Pancreas (tissue), 10 donors: ENCODE measurements around the gene EPG5. TPM values are rescaled to one million over a fixed set of nuclear protein-coding genes. Genes with fewer than 3 reads are reported as not detected.

Source experiments
- ATAC-seq, 4 donors: fragments of 200-7000 bp; cut with Tn5 transposase; one replicate each; pipeline versions ENCODE4 v1.8.0 to v1.9.1; 2020; ENCODE audit warnings: mild to moderate bottlenecking in 4 of 4, moderate library complexity in 4 of 4
- DNase-seq, 6 donors: peaks; one replicate each; pipeline ENCODE4 v3.0.0-alpha.2; 2020
- FAIRE-seq: peaks from 2 replicates; lab custom pipeline; 2012; peaks lifted over from hg19 to GRCh38; lab: Jason Lieb, UNC
- H3K27ac ChIP-seq, 4 donors: fragments of 200-600 bp; sonication (generic); 1 replicate in 3 of 4; 2 replicates in 1 of 4; pipeline versions ENCODE4 v1.5.0 to v1.8.0; 2020
- H3K27me3 ChIP-seq, 4 donors: fragments of 200-600 bp; one replicate each; pipeline ENCODE4 v1.8.0; 2021
- H3K36me3 ChIP-seq, 3 donors: fragments of 200-600 bp; sonication (generic) in 1 of 3; one replicate each; pipeline versions ENCODE4 v1.5.0 to v1.8.0; 2020 to 2021
- H3K4me1 ChIP-seq, 3 donors: fragments of 200-600 bp; one replicate each; pipeline ENCODE4 v1.8.0; 2021
- H3K4me3 ChIP-seq, 4 donors: fragments of 200-600 bp; sonication (generic) in 2 of 4; one replicate each; pipeline versions ENCODE4 v1.5.0 to v1.8.0; 2020 to 2021
- H3K9me3 ChIP-seq, 4 donors: fragments of 200-600 bp; one replicate each; pipeline ENCODE4 v1.8.0; 2021
- CTCF ChIP-seq, 4 donors: fragments of 200-600 bp; sonication (generic) in 3 of 4; IDR thresholded peaks; one replicate each; pipeline versions ENCODE4 v1.5.0 to v1.8.0; 2021; ENCODE audit warnings: antibody characterized with exemption in 4 of 4
- WGBS, 2 donors: extraction: QIAGEN DNeasy Blood & Tissue Kit; methylation state at CpG; one replicate each; pipeline ENCODE4 v1.1.7; 2013; 5-methylcytosine and 5-hydroxymethylcytosine counted together
- intact Hi-C, 3 donors: fragments of 100-400 bp; cut with DNase I; formaldehyde crosslinking; loops; one replicate each; pipeline versions ENCODE4 v1.11.1 to v1.14.2; 2022
- polyA plus RNA-seq, 2 donors: library from polyadenylated mRNA; stranded (reverse); fragments of 200-250 nt; gene quantifications; one replicate each; pipeline ENCODE4 v1.2.3, GENCODE V29; 2013
- total RNA-seq, 6 donors: library from RNA; stranded (reverse); fragmentation: NEBNext Ultra II Directional in 4 of 6; extraction: Animal tissue kit (Norgen Biotek cat#: 25700) in 4 of 6; gene quantifications; one replicate each; pipeline versions ENCODE4 v1.2.1 to v1.2.4, GENCODE V29; 2021 to 2023
- donor health status: healthy with polysubstance abuse.
- donor health status: DM: no; HTN: no; CAD: no; lungs with moderate emphysema.
- donor health status: DM: no; HTN: no; CAD: no.
- donor health status: control.
- donor health status: control.
- donor health status: Bipolar disorder and iron deficiency.
- donor health status: DM: yes; HTN: yes; CAD: no.
- donor health status: DM: no; HTN: no; CAD: no.
- donor health status: DM: no; HTN: no; CAD: no.
- donor health status: DM: yes; HTN: yes; CAD: no.

Gene EPG5
- total and polyA plus RNA-seq, 8 donors, result 4.9 to 18.4 (median 10.1) TPM

GRCh38 chr18:45836242-45837205 lies 130.6 kb downstream of the EPG5 start:
- no peak overlapping the region for H3K4me3 ChIP-seq
- H3K27ac ChIP-seq, result no peak overlapping the region
- intact Hi-C loops, result no loop called here
- DNase-seq (no peak), ATAC-seq (peak in 1 of 4 donors; percentile 11), FAIRE-seq (no peak)
- no peak for TF ChIP-seq CTCF (IDR thresholded peaks at IDR 0.05)
- H3K9me3 ChIP-seq, result no peaks in the 10 kb centered on the region
- H3K36me3 ChIP-seq, result no peaks in the 10 kb centered on the region
- 67 to 79% methylated on average over 14 of the region's 14 CpGs for WGBS, 2 donors
- H3K27me3 ChIP-seq, result no peaks in the 10 kb centered on the region
- peaks cover 0 to 7% (median 4%) of the 10 kb centered on the region in 3 donors for H3K4me1 ChIP-seq

- no peak for DNase-seq
- no peaks in the 10 kb centered on the region for H3K27me3 ChIP-seq
- H3K9me3 ChIP-seq, result no peaks in the 10 kb centered on the region
- FAIRE-seq, result no peak
- H3K4me1 ChIP-seq, result peaks cover 0 to 7% (median 4%) of the 10 kb centered on the region in 3 donors
- WGBS, 2 donors, result 45 to 64% methylated on average over 3 of the region's 3 CpGs
- no peak overlapping the region for H3K27ac ChIP-seq
- no peaks in the 10 kb centered on the region for H3K36me3 ChIP-seq
- ATAC-seq, result no peak
- TF ChIP-seq CTCF (IDR thresholded peaks at IDR 0.05), result no peak
- H3K4me3 ChIP-seq, result no peak overlapping the region
- intact Hi-C loops, result no loop called here
Observed at GRCh38 chr18:45835057-45835636, 132.0 kb downstream of the EPG5 start.

GRCh38 chr18:45834306-45834705 lies 132.8 kb downstream of the EPG5 start:
- Histone ChIP-seq H3K27ac (no peak overlapping the region), H3K4me1 (peaks cover 0 to 7% (median 4%) of the 10 kb centered on the region in 3 donors)
- no peak for FAIRE-seq

GRCh38 chr18:45833846-45834245 lies 133.3 kb downstream of the EPG5 start:
- ATAC-seq, result peak in 1 of 4 donors; percentile 24
- Histone ChIP-seq H3K4me3 (no peak overlapping the region), H3K27me3 (no peaks in the 10 kb centered on the region), H3K36me3 (no peaks in the 10 kb centered on the region), H3K4me1 (peaks cover 0 to 7% (median 4%) of the 10 kb centered on the region in 3 donors), H3K27ac (no peak overlapping the region), H3K9me3 (no peaks in the 10 kb centered on the region)
- intact Hi-C loops, result no loop called here
- no peak for FAIRE-seq
- no peak for DNase-seq
- 69 to 94% methylated on average over 4 to 5 of the region's 5 CpGs for WGBS, 2 donors
- TF ChIP-seq CTCF (IDR thresholded peaks at IDR 0.05), result no peak

More at GRCh38 chr18:45834306-45834705, 132.8 kb downstream of the EPG5 start:
- WGBS, 2 donors, result 62 to 79% methylated on average over 1 of the region's 1 CpG
- ATAC-seq, result no peak
- intact Hi-C loops, result no loop called here
- Histone ChIP-seq H3K9me3 (no peaks in the 10 kb centered on the region), H3K27me3 (no peaks in the 10 kb centered on the region), H3K36me3 (no peaks in the 10 kb centered on the region), H3K4me3 (no peak overlapping the region)
- no peak for TF ChIP-seq CTCF (IDR thresholded peaks at IDR 0.05)
- no peak for DNase-seq
